Lower leg skin (tissue), 3 donors: ENCODE results near the gene COL4A6.

Experiments used
- CTCF ChIP-seq, 3 donors: fragments of 450-650 bp; IDR thresholded peaks; one replicate each; pipeline ENCODE4 v1.5.1; 2016; ENCODE audit warnings: antibody characterized with exemption in 3 of 3, mild to moderate bottlenecking in 3 of 3, moderate library complexity in 2 of 3
- POLR2A ChIP-seq, 2 donors: fragments of 450-650 bp; IDR thresholded peaks; one replicate each; pipeline ENCODE4 v1.6.1; 2016 to 2017; ENCODE audit warnings: antibody characterized with exemption in 2 of 2, mild to moderate bottlenecking in 1 of 2, moderate library complexity in 1 of 2

- TF ChIP-seq CTCF (IDR thresholded peaks at IDR 0.05) (no peak), POLR2A (IDR thresholded peaks at IDR 0.05) (no peak)
Measured at GRCh38 chrX:108419401-108419800, 18.8 kb downstream of the COL4A6 start.
